HG03097 (cell line): ENCODE data around the gene GHRL.
"Not testable (repeated sequence)": the region's sequence is repeated elsewhere in the genome, so short reads cannot be mapped to it uniquely, and the experiment has no call there.

Experiments used
- ATAC-seq: cut with Tn5 transposase; IDR thresholded peaks from one replicate; pipeline ENCODE4 v1.9.1; 2021; ENCODE audit not compliant: unreplicated experiment, low FRiP score

GHRL gene

DNA sequence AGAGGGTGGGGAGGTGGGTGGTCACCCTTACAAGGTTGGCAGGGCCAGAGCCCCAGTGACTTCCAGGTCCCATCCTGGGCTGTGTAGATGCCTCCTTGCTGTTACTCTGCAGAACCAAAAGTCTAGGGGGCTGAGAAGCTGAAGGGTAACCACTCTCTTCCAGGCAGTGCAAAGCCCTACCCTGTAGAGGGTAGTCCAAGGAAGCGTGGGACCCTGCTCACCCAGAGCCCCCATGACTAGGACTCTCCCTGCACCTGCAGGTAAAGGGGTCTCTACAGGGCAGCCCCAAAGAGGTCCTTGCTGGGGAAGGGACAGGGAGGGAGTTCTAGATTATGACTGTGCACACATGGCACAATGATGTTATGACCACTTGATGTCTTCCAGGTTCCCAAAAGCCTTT, 14.2 kb downstream of the GHRL start:
- no peak for ATAC-seq

GRCh38 chr3:10277115-10277625, 15.6 kb downstream of the GHRL start:
- no peak for ATAC-seq

GRCh38 chr3:10274601-10275000, 18.1 kb downstream of the GHRL start:
- ATAC-seq = no peak

GRCh38 chr3:10273702-10274305, 18.9 kb downstream of the GHRL start:
- ATAC-seq = no peak

DNA sequence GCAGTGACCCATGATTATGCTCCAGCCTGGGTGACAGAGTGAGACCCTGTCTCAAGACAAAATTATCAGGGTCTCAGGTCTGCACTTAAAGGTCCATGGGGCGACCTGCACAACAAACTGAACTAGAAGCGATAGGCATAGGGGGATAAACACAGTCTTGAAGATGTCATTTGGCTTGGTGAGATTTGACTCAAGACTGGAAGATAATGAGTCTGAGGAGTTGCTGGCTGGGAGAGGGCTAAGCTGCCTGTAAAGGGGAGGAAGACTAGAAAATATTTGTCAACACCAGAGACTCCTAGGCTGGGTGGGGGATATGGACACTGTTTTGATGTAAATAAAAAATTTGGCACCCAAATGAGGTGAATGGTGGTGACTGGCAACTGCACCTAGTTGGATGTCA, 19.8 kb downstream of the GHRL start:
- no peak for ATAC-seq

GRCh38 chr3:10272476-10272875, 20.3 kb downstream of the GHRL start:
- not testable (repeated sequence) for ATAC-seq

- no peak for ATAC-seq
These were observed 23.3 kb downstream of the GHRL start for GRCh38 chr3:10269443-10269842.

DNA sequence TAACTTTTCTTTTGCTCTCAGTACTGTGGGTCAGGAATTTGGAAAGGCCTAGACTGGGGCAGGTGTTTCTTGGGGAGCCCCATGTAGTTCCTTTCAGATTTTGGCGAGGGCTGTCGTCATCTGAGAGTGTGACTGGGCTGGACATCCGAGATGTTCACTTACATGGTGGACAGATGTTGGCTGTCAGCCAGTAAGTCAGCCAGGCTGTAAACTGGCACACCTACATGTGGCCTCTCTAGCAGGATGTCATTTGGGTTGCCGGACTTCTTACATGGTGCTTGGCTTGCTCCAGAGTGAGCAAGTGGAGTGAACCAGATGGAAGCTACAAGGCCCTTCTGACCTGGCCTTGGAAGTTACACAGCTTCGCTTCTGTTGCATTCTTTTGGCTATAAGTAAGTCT, 23.8 kb downstream of the GHRL start:
- ATAC-seq = no peak

GRCh38 chr3:10268116-10268515, 24.6 kb downstream of the GHRL start:
- ATAC-seq = no peak

GRCh38 chr3:10266936-10267335, 25.8 kb downstream of the GHRL start:
- not testable (repeated sequence) for ATAC-seq

DNA sequence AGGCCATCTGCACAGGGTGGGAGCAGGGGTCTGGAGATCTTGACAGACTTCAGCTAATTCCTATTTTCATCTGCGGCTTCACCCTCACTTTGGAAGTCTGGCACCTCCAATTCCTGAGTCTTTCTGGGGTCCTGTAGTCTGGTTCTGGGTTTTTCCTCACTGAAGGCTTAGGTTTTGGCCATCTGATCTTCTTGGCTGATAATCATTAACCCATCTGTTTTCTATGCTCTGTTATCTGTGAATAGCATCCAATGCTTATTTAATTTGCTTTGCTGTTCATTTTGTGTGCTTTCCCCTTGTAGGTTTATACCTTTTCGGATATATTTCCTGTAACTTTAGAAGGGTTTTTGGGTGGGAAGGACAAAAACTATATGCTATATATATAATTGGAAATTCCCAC, 26.9 kb downstream of the GHRL start:
- no peak for ATAC-seq

- ATAC-seq = no peak
These were observed 28.9 kb downstream of the GHRL start for GRCh38 chr3:10263646-10264363.

DNA sequence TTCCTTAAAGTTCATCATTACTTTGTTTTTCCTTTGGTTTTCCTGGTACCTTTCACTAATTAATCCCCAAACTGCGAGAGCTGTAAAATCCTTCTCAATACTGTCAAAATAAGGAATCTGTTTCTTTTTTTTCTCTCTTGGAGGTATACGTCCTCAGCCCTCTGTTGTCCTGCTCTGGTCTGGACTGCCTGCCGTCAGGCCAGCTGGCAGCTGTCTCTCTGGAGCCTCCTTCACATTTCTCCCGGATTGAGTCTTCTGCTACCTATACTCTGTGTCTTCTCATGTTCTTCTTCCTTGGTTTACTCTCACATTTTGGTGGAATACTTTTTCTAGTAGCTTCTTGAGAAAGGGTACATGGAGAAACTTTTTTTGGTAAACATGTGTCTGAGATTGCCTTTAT, 30.7 kb downstream of the GHRL start:
- no peak for ATAC-seq

DNA sequence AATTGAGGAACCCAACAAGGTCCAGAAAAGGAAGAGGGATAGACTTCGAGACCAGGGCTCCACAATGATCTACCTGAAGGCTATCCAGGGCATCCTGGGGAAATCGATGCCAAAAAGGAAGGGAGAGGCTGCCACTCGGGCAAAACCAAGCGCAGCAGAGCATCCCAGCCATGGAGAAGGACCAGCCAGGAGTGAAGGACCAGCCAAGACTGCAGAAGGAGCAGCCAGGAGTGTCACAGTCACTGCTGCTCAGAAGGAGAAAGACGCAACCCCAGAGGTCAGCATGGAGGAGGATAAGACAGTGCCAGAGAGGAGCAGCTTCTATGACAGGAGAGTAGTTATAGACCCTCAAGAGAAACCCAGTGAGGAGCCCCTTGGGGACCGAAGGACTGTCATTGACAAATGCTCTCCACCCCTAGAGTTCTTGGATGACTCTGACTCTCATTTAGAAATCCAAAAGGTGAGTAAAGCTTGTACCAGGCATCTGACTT, 32.5 kb downstream of the GHRL start:
- ATAC-seq = no peak

GRCh38 chr3:10259798-10260197, 32.9 kb downstream of the GHRL start:
- no peak for ATAC-seq

- no peak for ATAC-seq
These were observed 33.7 kb downstream of the GHRL start for GRCh38 chr3:10259036-10259435.

DNA sequence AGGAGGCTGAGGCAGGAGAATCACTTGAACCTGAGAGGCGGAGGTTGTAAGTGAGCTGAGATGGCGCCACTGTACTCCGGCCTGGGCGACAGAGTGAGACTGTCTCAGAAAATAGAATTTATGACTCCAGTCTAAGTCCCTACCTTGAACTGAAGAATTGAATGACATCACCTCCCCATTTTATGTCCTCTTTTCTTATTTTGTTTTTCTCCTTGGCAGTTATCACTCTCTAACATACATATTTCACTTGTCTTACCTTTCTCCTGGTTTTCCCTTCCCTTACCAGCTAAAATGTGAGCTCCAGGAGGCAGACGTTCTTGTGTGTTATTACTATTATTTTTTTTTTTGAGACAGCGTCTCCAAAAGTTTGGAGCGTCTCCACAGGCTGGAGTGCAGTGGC, 36.9 kb downstream of the GHRL start:
- no peak for ATAC-seq

DNA sequence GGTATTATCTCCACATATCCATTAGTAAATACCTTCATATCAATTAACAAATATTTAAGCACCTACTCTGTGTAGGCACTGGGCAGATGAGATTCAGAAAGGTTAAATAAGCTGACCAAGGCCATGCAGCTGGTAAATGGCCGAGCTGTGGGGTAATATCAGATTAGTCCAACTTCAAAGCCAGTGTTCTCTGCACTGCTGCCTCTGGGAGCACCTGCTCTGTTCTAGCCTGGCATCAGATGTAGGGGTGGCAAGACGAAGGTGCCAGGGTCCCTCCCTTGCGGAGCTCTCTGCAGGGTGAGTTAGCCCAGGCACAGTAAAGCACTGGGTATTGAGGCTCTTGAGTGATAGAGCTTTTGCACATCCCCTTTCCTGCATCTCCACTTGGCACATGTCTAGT, 39.0 kb downstream of the GHRL start:
- ATAC-seq = no peak

GRCh38 chr3:10251006-10251405, 41.7 kb downstream of the GHRL start:
- no peak for ATAC-seq

DNA sequence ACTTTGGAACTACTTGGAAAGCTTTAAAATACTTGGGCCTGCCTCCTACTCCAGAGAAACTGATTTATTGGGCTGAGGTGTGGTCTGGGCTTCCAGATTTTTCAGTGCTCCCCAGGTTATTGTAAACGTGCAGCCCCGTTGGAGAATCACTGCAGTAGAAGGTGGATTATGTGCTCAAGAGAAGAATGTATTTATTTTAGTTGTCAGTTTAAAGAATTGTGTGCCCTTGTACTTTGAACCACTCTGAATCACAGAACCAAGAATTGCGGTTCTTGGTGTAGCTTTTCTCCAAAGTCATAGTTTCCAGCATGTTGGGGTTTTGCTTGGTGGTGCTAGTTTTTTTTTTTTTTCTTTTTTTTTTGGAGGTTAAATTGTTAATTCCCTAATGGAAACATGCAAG, 42.9 kb downstream of the GHRL start:
- no peak for ATAC-seq

- ATAC-seq = no peak
These were observed 43.6 kb downstream of the GHRL start for GRCh38 chr3:10248984-10249748.
